Dermis blood vessel endothelial cell (primary cell): ENCODE results near the gene OR2F1. TPM values are rescaled to one million over a fixed set of nuclear protein-coding genes. Genes with fewer than 3 reads are reported as not detected.

ENCODE experiments used
- DNase-seq: peaks from one replicate; pipeline ENCODE4 v3.0.0; 2010
- total RNA-seq: library from RNA; depleted of rRNA; stranded (reverse); fragments of >200 nt; gene quantifications from 2 replicates; pipeline ENCODE4 v1.2.3, GENCODE V29; 2014

OR2F1 gene
- total RNA-seq = not detected in 2 replicates

DNA sequence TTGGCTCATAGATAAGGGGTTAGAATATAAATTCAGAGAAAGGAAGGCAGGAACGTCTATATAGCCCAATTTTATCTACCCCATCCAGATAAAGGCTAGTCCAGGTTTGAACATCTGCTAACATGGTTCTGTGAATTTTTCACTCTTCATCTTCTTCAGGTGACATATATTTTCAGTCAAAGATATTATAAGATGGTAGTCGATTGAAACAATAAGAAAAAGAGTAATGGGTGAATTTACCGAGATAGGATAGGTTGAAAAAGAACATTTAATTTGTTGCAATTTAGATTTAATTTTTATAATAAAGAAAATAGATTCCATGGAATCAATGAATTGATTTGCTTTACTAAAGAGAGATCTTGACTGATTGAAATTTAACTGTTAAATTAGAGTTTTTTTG, at the start of gene OR2F1:
Gene OR2F1, plus strand, starts transcription at position 301 of the 400 bp plus-strand sequence. CDS start 5,127 bp downstream, outside the sequence.
- DNase-seq = no peak

DNA sequence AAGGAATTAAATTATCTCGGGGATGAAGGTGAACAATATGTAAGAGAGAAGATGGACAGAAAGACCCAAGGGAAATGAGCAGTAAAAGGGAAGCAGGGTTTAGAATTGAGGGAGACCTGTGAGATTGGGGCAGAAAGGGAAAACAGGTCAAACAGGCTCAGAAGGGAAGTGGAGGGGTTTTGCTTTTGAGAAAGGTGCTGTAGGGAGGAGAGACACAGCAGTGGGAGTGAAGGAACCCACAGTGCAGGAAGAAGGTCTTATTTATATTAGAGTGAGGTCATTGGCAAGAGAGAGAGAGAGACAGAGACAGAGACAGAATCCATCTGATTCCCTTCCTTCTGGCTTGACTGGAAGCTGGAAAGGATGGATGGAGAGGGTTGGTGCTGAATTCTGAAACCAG, 49.1 kb upstream of the OR2F1 start:
- DNase-seq = no peak

GRCh38 chr7:143906151-143906550, 48.5 kb upstream of the OR2F1 start:
- no peak for DNase-seq

DNA sequence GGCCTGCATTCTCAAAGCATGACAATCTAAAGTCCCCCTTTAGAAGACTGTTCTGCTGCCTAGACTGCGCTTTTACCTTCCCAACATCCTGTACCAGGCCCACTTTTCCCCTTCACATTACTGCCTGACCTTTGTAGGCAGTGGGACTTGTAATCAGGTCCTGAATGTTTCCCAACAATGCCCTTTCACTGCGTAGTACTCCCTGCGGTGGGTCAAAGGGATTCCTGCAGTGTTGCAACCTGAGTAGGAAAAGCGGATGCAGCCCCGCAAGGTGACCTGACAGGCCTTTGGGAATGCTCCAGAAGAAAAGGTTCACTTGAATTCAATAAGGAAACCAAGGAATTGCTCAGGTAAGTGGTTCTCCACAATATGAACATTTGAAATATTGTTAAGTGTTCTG, 47.7 kb upstream of the OR2F1 start:
- DNase-seq = no peak

GRCh38 chr7:143908120-143908519, 46.5 kb upstream of the OR2F1 start:
- no peak for DNase-seq

GRCh38 chr7:143909863-143910262, 44.8 kb upstream of the OR2F1 start:
- DNase-seq = no peak

- DNase-seq = no peak
These were observed 44.0 kb upstream of the OR2F1 start for GRCh38 chr7:143910473-143911248.

DNA sequence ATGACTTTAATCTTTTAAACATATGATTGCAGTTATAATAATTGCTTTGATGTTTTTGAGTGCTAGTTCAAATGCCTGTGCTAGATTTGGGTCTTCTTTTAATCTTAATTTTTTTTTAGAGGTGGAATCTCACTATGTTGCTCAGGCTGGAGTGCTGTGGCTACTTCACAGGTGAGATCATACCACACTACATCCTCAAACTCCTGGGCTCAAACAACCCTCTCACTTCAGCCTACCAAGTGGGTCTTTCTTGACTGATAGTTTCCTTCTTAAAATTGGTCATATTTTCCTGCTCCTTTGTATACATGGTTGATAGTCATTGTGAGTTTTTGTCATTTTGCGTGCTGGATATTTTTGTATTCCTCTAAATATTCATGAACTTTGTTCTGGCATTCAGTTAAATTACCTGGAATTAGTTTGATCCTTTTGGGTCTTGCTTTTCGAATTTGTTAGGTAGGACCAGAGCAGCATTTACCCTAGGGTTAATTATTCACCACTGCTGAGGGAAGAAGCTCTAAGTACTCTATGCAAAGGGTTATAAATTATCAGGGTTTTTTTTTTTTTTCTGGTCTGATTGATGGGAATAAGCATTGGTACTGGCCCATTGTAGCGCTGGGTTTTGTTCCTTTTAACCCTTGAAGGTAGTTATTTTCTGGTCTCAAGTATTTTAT, 40.6 kb upstream of the OR2F1 start:
- DNase-seq = no peak

DNA sequence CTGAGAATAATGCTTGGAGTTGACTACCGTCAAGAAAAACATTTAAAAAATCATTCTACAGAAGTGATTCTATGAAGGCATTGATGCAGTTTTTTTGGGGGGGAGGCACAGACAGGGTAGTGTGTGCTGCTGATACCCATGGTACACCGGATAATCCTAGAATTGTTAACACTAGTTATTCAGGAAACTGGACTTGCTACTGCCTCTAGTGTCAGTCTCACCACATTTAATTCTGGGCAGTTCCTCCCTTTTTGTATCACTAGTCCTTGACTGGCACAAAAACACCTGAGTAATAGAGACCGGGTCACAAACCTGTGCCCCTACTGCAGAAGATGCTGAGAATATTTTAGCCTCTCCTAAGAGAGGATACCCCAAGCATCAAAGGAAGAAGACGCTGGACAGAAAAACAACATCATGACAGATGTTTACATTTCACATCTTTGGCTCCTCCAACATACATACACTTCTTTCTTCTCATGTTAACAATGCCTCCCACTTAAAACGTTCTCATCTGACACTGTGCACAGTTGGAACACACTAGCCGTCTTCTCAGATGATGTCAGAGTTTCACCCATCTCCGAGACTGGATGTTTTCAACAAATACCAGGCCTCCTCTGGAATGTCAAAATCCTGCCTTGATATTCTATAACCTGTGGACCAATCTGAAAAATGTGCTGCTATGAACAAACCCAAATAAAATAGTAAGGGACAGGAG, 39.5 kb upstream of the OR2F1 start:
- DNase-seq = no peak

GRCh38 chr7:143924851-143925250, 29.8 kb upstream of the OR2F1 start:
- DNase-seq = no peak

DNA sequence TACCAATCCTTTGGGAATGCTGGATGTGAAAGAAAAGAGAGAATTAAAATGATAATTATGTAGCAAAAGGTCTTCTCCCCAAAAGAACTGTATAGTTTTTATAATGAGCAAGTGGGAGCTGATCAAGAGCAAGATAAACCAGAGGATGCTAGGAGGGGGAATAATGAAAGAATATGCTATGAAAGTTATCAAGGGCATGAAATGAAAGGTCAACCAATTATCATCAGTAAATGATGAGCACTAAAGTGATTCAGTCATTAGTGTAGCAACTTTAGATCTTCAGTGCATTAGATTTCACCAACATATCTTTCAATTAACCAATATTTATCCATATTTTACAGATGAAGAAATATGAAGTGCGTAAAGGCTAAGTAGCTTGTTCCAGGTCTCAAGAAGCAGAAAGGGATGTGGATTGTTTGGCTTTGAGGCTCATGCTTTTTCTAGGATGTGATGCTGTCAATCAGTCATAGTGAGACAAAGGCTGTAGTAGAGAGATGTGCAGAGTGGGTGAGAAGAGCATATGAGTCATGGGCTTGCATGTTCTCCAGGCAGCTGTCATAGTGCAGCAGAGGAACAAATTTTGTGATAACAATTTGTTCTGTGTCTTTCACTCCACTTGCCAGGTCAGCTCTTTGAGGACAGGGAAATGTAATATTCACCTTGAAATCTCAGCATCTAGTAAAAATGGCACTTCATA, 25.3 kb upstream of the OR2F1 start:
- no peak for DNase-seq

DNA sequence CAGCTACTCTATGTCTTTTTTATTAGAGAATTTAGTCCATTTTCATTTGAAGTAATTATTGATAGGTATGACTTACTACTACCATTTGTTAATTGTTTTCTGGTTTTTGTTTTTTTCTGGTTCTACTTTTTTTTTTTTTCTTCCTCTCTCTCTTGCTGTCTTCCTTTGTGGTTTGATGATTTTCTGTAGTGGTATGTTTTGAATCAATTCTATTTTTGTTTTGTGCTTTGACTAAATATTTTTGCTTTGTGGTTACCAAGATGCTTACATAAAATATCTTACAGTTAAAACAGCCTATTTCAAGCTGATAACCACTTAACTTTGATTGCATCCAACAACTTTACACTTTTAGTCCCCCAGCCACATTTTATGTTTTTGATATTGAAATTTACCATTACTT, 22.9 kb upstream of the OR2F1 start:
- DNase-seq = no peak

GRCh38 chr7:143934526-143935325, 19.9 kb upstream of the OR2F1 start, which contains the start of gene OR2F2:
TSS of gene OR2F2 (plus strand) at chr7:143935233. CDS start at chr7:143935233, 0 bp downstream.
- no peak for DNase-seq

GRCh38 chr7:143936087-143937009, 18.3 kb upstream of the OR2F1 start:
- no peak for DNase-seq

- DNase-seq = no peak
These were observed 16.0 kb upstream of the OR2F1 start for GRCh38 chr7:143938379-143939243.

DNA sequence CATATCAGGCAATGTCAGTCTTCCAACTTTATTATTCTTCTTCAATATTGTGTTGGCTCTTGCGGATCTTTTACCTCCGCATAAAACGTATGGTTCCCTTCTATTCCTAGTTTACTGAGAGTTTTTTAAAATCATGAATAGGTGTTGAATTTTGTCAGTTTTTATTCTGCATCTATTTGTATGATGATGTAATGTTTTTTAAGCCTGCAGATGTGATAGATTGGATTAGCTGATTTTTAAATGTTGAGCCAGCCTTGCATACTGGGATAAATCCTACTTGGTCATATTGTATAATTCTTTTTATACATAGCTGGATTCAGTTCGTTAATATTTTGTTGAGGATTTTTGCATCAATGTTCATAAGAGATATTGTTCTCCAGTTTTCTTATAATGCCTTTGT, 9.2 kb upstream of the OR2F1 start:
- no peak for DNase-seq

GRCh38 chr7:143947111-143947510, 7.5 kb upstream of the OR2F1 start:
- DNase-seq = no peak

- no peak for DNase-seq
These were observed 5.9 kb upstream of the OR2F1 start for GRCh38 chr7:143948733-143949132.

DNA sequence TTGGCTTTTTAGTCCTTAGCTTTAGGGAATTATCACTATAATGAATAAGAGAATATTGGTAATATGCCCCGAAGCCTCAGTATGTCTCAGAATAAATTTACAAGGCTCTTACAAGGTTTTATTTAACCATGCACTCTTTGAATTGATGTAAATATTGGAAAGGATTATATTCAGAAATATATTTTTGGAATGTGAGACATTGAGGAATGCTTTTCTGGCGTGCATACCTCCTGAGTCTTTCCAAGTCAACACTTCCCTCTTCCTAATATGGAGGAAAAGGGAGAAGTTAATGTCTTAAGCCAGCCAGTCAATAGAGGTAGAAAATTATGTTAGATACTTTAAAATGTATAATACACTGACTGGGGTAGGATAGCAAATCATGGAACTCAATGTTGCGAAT, 1.2 kb upstream of the OR2F1 start:
- no peak for DNase-seq

- DNase-seq = no peak
These were observed 509 bp upstream of the OR2F1 start for GRCh38 chr7:143954135-143954534.
